PC-3 (cell line): ENCODE results near the gene SEC23A. TPM values are rescaled to one million over a fixed set of nuclear protein-coding genes. Genes with fewer than 3 reads are reported as not detected.
"Not testable (repeated sequence)": the region's sequence is repeated elsewhere in the genome, so short reads cannot be mapped to it uniquely, and the experiment has no call there.

ENCODE experiments used
- ATAC-seq: fragments of 200-7000 bp; cut with Tn5 transposase; 2 replicates; pipeline ENCODE4 v1.9.1; 2020; ENCODE audit warnings: mild to moderate bottlenecking, moderate library complexity
- BruUV-seq: library from RNA; stranded (reverse); fragments of 400-500 nt; replicated peaks from 2 replicates; lab custom pipeline; 2021; lab: Mats Ljungman, UMichigan
- CTCF ChIA-PET: fragments of 300-600 bp; sonication (Branson Sonifier 250); formaldehyde crosslinking; loops from one replicate; lab custom pipeline; 2022; ENCODE audit warnings: antibody characterized with exemption; lab: Charles Lee
- POLR2A ChIA-PET: fragments of 300-600 bp; sonication (Branson Sonifier 250); formaldehyde crosslinking; loops from one replicate; lab custom pipeline; 2022; ENCODE audit warnings: antibody characterized with exemption; ENCODE audit not compliant: unreplicated experiment; lab: Charles Lee
- DNase-seq: peaks from one replicate; pipeline ENCODE4 v3.0.0-alpha.2; 2015
- H2AFZ ChIP-seq: fragments of 300-600 bp; sonication (generic); 2 replicates; pipeline ENCODE4 v1.6.0; 2016; ENCODE audit warnings: antibody characterized with exemption, low read length
- H3F3A ChIP-seq: fragments of 300-600 bp; sonication (generic); one replicate; pipeline ENCODE4 v1.6.0; 2017; ENCODE audit warnings: antibody characterized with exemption, low read length, control low read depth, mild to moderate bottlenecking; ENCODE audit not compliant: unreplicated experiment
- H3K27ac ChIP-seq: fragments of 300-600 bp; sonication (generic); 2 replicates; pipeline ENCODE4 v1.5.1; 2016; ENCODE audit warnings: mild to moderate bottlenecking, low read length
- H3K27me3 ChIP-seq: fragments of 300-600 bp; sonication (generic); 2 replicates; pipeline ENCODE4 v1.6.1; 2016; ENCODE audit warnings: low read length, mixed read lengths
- H3K36me3 ChIP-seq: fragments of 300-600 bp; sonication (generic); 2 replicates; pipeline ENCODE4 v1.6.1; 2016; ENCODE audit warnings: low read depth, mixed run types, low read length, mixed read lengths
- H3K4me1 ChIP-seq: fragments of 300-600 bp; sonication (generic); 2 replicates; pipeline ENCODE4 v1.5.1; 2016; ENCODE audit warnings: low read length; ENCODE audit not compliant: insufficient read depth
- H3K4me2 ChIP-seq: fragments of 300-600 bp; sonication (generic); 2 replicates; pipeline ENCODE4 v1.6.0; 2016; ENCODE audit warnings: low read length
- H3K4me3 ChIP-seq: fragments of 300-600 bp; sonication (generic); 2 replicates; pipeline ENCODE4 v1.5.1; 2016; ENCODE audit warnings: mild to moderate bottlenecking, low read length, mixed read lengths
- H3K79me2 ChIP-seq: fragments of 300-600 bp; sonication (generic); 2 replicates; pipeline ENCODE4 v1.6.1; 2017; ENCODE audit warnings: low read length, mixed read lengths
- H3K9ac ChIP-seq: fragments of 300-600 bp; sonication (generic); 2 replicates; pipeline ENCODE4 v1.6.0; 2016; ENCODE audit warnings: mild to moderate bottlenecking, low read length
- H3K9me2 ChIP-seq: fragments of 300-600 bp; sonication (generic); replicated peaks from 2 replicates; pipeline ENCODE4 v1.6.1; 2016; ENCODE audit warnings: mixed run types, low read length, mixed read lengths
- H3K9me3 ChIP-seq: fragments of 300-600 bp; sonication (generic); 2 replicates; pipeline ENCODE4 v1.6.1; 2016; ENCODE audit warnings: low read length, mixed read lengths
- H4K20me1 ChIP-seq: fragments of 300-600 bp; sonication (generic); 2 replicates; pipeline ENCODE4 v1.6.1; 2016; ENCODE audit warnings: low read length, mixed read lengths
- EZH2 ChIP-seq: fragments of 300-600 bp; sonication (generic); IDR thresholded peaks from one replicate; pipeline ENCODE4 v1.6.1; 2017; ENCODE audit warnings: antibody characterized with exemption, mild to moderate bottlenecking, low read length; ENCODE audit not compliant: unreplicated experiment
- EZH2phosphoT487 ChIP-seq: fragments of 300-600 bp; sonication (generic); IDR thresholded peaks from 2 replicates; pipeline ENCODE4 v1.6.1; 2018; ENCODE audit warnings: mild to moderate bottlenecking, antibody characterized with exemption, low read length, borderline replicate concordance
- intact Hi-C: fragments of 100-400 bp; cut with micrococcal nuclease; formaldehyde crosslinking; loops from 2 replicates; pipeline ENCODE4 v1.9.0; 2023
- total RNA-seq: library from RNA; depleted of rRNA; stranded (reverse); fragments of >200 nt; gene quantifications from 2 replicates; pipeline ENCODE4 v1.2.3, GENCODE V29; 2014
- TF ChIP-seq, protein P1 (sequence below): fragments of 300-600 bp; sonication (generic); conservative IDR thresholded peaks from 2 replicates; pipeline ENCODE4 v1.5.1; 2017; ENCODE audit warnings: antibody characterized with exemption, low read depth, mild to moderate bottlenecking, low read length

The SEC23A gene
- total RNA-seq, 1 experiment from 2014 or later, result 67.0 TPM

DNA sequence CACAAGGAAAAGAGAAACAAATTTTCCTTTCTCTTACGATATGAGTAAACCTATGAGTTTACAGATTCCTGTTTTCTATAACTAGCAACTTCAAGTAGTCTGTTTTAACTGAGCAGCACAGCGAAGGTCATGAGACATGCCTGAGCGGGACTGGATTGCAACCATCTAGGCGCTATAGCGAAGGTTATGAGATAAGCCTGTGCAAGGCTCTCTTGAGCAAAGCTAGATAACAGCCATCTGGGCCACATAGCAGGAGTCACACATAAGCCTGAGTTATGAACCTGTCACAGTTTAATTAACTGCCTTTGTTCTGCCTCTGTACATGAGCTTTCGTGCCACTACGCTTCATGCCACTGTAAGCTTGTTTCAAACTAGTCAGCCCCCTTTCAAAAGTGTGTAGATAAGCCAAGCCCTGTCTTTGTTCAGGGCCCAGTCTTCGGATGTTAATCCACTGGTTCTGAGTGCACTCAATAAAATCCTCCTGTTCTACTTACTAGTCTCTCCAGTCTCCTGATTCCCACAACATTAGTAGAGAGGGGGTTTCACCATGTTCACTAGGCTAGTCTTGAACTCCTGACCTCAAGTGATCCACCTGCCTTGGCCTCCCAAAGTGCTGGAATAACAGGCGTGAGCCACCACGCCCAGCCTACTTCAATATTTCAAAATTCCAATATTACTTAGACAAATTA is 47.1 kb downstream of the SEC23A start:
- H4K20me1 ChIP-seq, result no peaks in the 10 kb centered on the region
- ChIA-PET CTCF (no interaction called here), POLR2A (no interaction called here)
- H3K9me3 ChIP-seq, result peaks cover 18% of the 10 kb centered on the region
- no peaks in the 10 kb centered on the region for H3F3A ChIP-seq
- TF ChIP-seq EZH2phosphoT487, result no peak
- TF ChIP-seq, protein P1, sequence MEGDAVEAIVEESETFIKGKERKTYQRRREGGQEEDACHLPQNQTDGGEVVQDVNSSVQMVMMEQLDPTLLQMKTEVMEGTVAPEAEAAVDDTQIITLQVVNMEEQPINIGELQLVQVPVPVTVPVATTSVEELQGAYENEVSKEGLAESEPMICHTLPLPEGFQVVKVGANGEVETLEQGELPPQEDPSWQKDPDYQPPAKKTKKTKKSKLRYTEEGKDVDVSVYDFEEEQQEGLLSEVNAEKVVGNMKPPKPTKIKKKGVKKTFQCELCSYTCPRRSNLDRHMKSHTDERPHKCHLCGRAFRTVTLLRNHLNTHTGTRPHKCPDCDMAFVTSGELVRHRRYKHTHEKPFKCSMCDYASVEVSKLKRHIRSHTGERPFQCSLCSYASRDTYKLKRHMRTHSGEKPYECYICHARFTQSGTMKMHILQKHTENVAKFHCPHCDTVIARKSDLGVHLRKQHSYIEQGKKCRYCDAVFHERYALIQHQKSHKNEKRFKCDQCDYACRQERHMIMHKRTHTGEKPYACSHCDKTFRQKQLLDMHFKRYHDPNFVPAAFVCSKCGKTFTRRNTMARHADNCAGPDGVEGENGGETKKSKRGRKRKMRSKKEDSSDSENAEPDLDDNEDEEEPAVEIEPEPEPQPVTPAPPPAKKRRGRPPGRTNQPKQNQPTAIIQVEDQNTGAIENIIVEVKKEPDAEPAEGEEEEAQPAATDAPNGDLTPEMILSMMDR, result no peak
- TF ChIP-seq EZH2, result no peak
- intact Hi-C loops, result no loop called here
- H3K27me3 ChIP-seq, result no peaks in the 10 kb centered on the region
- H3K79me2 ChIP-seq, result no peaks in the 10 kb centered on the region
- H2AFZ ChIP-seq, result no peak overlapping the region
- H3K4me2 ChIP-seq, result no peak overlapping the region
- peaks cover 93% of the 10 kb centered on the region for H3K36me3 ChIP-seq
- H3K4me1 ChIP-seq, result no peaks in the 10 kb centered on the region
- DNase-seq, result no peak
- no peaks in the 10 kb centered on the region for H3K9me2 ChIP-seq
- no peak overlapping the region for H3K9ac ChIP-seq
- H3K27ac ChIP-seq, result no peak overlapping the region
- ATAC-seq, result no peak
- no peak overlapping the region for H3K4me3 ChIP-seq
- no TSS peak for BruUV-seq

GRCh38 chr14:39052869-39053454 is 50.1 kb downstream of the SEC23A start:
- H3K4me3 ChIP-seq, CTCF ChIA-PET, ATAC-seq, H3K9me2 ChIP-seq, H3K4me1 ChIP-seq, H3K27ac ChIP-seq, POLR2A ChIA-PET, H3K79me2 ChIP-seq, H3K4me2 ChIP-seq, H3F3A ChIP-seq, H3K27me3 ChIP-seq, intact Hi-C loops, DNase-seq, H4K20me1 ChIP-seq, BruUV-seq, H2AFZ ChIP-seq, H3K9ac ChIP-seq: not testable (repeated sequence)
- Histone ChIP-seq H3K9me3 (peaks cover 18% of the 10 kb centered on the region), H3K36me3 (peaks cover 74% of the 10 kb centered on the region)

DNA sequence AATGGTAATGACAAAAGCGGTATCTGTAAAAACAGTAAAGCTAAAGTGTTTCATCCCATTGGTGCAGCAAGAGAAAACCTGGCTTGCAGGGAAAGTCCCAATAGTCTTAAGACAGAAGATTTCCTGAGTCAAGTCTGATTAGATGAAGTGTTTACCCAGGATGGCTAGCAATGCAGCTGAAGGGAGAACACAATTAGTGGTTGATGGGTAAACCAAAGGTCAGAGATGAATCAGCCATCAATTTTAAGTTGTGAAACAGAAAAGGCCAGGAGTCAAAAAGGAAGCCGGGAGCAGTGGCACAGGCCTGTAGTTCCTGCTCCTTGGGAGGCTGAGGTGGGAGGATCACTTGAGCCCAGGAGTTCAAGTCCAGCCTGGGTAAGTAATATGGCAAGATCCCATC is 52.6 kb downstream of the SEC23A start:
- BruUV-seq, result no TSS peak
- H3K4me1 ChIP-seq, result peaks cover 4% of the 10 kb centered on the region
- no peak overlapping the region for H3K27ac ChIP-seq
- DNase-seq (peak; percentile 73), ATAC-seq (peak; percentile 55)
- no peaks in the 10 kb centered on the region for H3K79me2 ChIP-seq
- H3K4me3 ChIP-seq, result no peak overlapping the region
- H3K27me3 ChIP-seq, result no peaks in the 10 kb centered on the region
- intact Hi-C loops, result no loop called here
- peaks cover 62% of the 10 kb centered on the region for H3K36me3 ChIP-seq
- H3K4me2 ChIP-seq, result no peak overlapping the region
- no peak overlapping the region for H3K9ac ChIP-seq
- no peak overlapping the region for H2AFZ ChIP-seq
- H4K20me1 ChIP-seq, result no peaks in the 10 kb centered on the region
- no peaks in the 10 kb centered on the region for H3K9me3 ChIP-seq
- POLR2A ChIA-PET, result no interaction called here
- TF ChIP-seq EZH2, result no peak
- no peak for TF ChIP-seq EZH2phosphoT487
- TF ChIP-seq, protein P1, result no peak
- no peaks in the 10 kb centered on the region for H3F3A ChIP-seq
- CTCF ChIA-PET, result no interaction called here
- no peaks in the 10 kb centered on the region for H3K9me2 ChIP-seq

DNA sequence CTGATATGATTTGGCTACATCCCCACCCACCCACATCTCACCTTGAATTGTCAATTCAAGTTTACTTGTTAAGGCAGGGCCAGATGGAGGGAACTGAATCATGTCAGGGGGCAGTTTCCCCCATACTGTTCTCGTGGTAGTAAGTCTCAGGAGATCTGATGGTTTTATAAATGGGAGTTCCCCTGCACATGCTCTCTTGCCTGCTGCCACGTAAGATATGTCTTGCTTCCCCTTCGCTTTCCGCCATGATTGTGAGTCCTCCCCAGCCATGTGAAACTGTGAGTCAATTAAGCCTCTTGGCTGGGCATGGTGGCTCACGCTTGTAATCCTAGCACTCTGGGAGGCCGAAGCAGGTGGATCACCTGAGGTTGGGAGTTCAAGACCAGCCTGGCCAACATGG is 57.1 kb downstream of the SEC23A start:
- DNase-seq, H3K4me1 ChIP-seq, ATAC-seq, H3K9me3 ChIP-seq, H3K4me3 ChIP-seq, H3K9ac ChIP-seq, H3K79me2 ChIP-seq, H3K4me2 ChIP-seq, POLR2A ChIA-PET, H3K27me3 ChIP-seq, H3K9me2 ChIP-seq, intact Hi-C loops, H3K27ac ChIP-seq, CTCF ChIA-PET, H3F3A ChIP-seq, BruUV-seq, H2AFZ ChIP-seq, H4K20me1 ChIP-seq: not testable (repeated sequence)
- H3K36me3 ChIP-seq, result peaks cover 30% of the 10 kb centered on the region
